GM18519 (cell line): Measurements from ENCODE around the gene SSTR1.

ENCODE experiments used
- ATAC-seq: cut with Tn5 transposase; IDR thresholded peaks from one replicate; pipeline ENCODE4 v1.9.1; 2021; ENCODE audit warnings: mild to moderate bottlenecking, moderate library complexity; ENCODE audit not compliant: unreplicated experiment, low FRiP score

The SSTR1 gene

GRCh38 chr14:38226366-38226765, 18.7 kb downstream of the SSTR1 start:
- ATAC-seq, result no peak

- ATAC-seq, result no peak
Observed at GRCh38 chr14:38233218-38233617, 25.5 kb downstream of the SSTR1 start.

- ATAC-seq, result no peak
Observed at GRCh38 chr14:38238332-38238731, 30.6 kb downstream of the SSTR1 start.

- no peak for ATAC-seq
Observed at GRCh38 chr14:38238878-38239277, 31.2 kb downstream of the SSTR1 start.

GRCh38 chr14:38243696-38244240, 36.1 kb downstream of the SSTR1 start:
- ATAC-seq, result no peak

- ATAC-seq, result no peak
Observed at GRCh38 chr14:38248321-38249028, 40.8 kb downstream of the SSTR1 start.

- ATAC-seq, result no peak
Observed at GRCh38 chr14:38250331-38250730, 42.6 kb downstream of the SSTR1 start.

- ATAC-seq, result no peak
Observed at GRCh38 chr14:38252066-38252710, 44.5 kb downstream of the SSTR1 start.

GRCh38 chr14:38253676-38254075, 46.0 kb downstream of the SSTR1 start:
- ATAC-seq, result no peak

- no peak for ATAC-seq
Observed at GRCh38 chr14:38254571-38255407, 47.1 kb downstream of the SSTR1 start.

- ATAC-seq, result no peak
Observed at GRCh38 chr14:38255408-38255672, 47.6 kb downstream of the SSTR1 start.

- no peak for ATAC-seq
Observed at GRCh38 chr14:38255673-38256532, 48.2 kb downstream of the SSTR1 start, which contains the start of gene CLEC14A. Gene CLEC14A (minus strand): TSS chr14:38256093. CDS start chr14:38256022, 71 bp downstream.

- no peak for ATAC-seq
Observed at GRCh38 chr14:38256533-38256840, 48.8 kb downstream of the SSTR1 start.

- ATAC-seq, result no peak
Observed at GRCh38 chr14:38257507-38257906, 49.8 kb downstream of the SSTR1 start.

GRCh38 chr14:38261620-38262019, 53.9 kb downstream of the SSTR1 start:
- ATAC-seq, result no peak
